Astrocyte (in vitro differentiated cells and primary cell): ENCODE data around the gene RALGPS2. TPM values are rescaled to one million over a fixed set of nuclear protein-coding genes. Genes with fewer than 3 reads are reported as not detected.

Experiments used
- DNase-seq: peaks from one replicate; pipeline ENCODE4 v3.0.0-alpha.2; 2010; ENCODE audit warnings: low read depth
- FAIRE-seq: peaks from 2 replicates; lab custom pipeline; 2011; peaks lifted over from hg19 to GRCh38; lab: Jason Lieb, UNC
- H2AFZ ChIP-seq: 2 replicates; pipeline ENCODE4 v1.6.0; 2012; ENCODE audit warnings: low read depth, low read length, inconsistent platforms
- H3K27ac ChIP-seq: 2 replicates; pipeline ENCODE4 v1.5.1; 2011; ENCODE audit warnings: low read depth, low read length, inconsistent platforms
- H3K27me3 ChIP-seq: 2 replicates; pipeline ENCODE4 v1.6.0; 2011; ENCODE audit warnings: low read length, inconsistent platforms; ENCODE audit not compliant: insufficient read depth
- H3K36me3 ChIP-seq: 2 replicates; pipeline ENCODE4 v1.5.1; 2011; ENCODE audit warnings: low read length, inconsistent platforms; ENCODE audit not compliant: insufficient read depth
- H3K4me1 ChIP-seq: 2 replicates; pipeline ENCODE4 v1.5.1; 2011; ENCODE audit warnings: low read length, inconsistent platforms; ENCODE audit not compliant: insufficient read depth
- H3K4me2 ChIP-seq: 2 replicates; pipeline ENCODE4 v1.6.0; 2012; ENCODE audit warnings: low read length, inconsistent platforms
- H3K4me3 ChIP-seq: 2 replicates; pipeline ENCODE4 v1.5.1; 2011; ENCODE audit warnings: low read depth, mild to moderate bottlenecking, low read length, inconsistent platforms; ENCODE audit not compliant: insufficient read depth
- H3K79me2 ChIP-seq: 2 replicates; pipeline ENCODE4 v1.6.0; 2012; ENCODE audit warnings: mild to moderate bottlenecking, low read length, inconsistent platforms; ENCODE audit not compliant: insufficient read depth
- H3K9ac ChIP-seq: 2 replicates; pipeline ENCODE4 v1.6.0; 2012; ENCODE audit warnings: mild to moderate bottlenecking, low read length, inconsistent platforms
- H3K9me3 ChIP-seq: 2 replicates; pipeline ENCODE4 v1.5.1; 2012; ENCODE audit warnings: low read depth, mild to moderate bottlenecking, low read length, inconsistent platforms; ENCODE audit not compliant: insufficient read depth
- H4K20me1 ChIP-seq: 2 replicates; pipeline ENCODE4 v1.6.0; 2012; ENCODE audit warnings: low read length, inconsistent platforms; ENCODE audit not compliant: insufficient read depth
- H3K27ac Mint-ChIP-seq: one replicate; pipeline ENCODE4 v1.8.0; 2021; ENCODE audit warnings: mild to moderate bottlenecking, mixed read lengths; ENCODE audit not compliant: unreplicated experiment
- H3K27me3 Mint-ChIP-seq: one replicate; pipeline ENCODE4 v1.8.0; 2021; ENCODE audit warnings: low read depth, mixed read lengths; ENCODE audit not compliant: unreplicated experiment
- H3K36me3 Mint-ChIP-seq: one replicate; pipeline ENCODE4 v1.8.0; 2021; ENCODE audit warnings: low read depth, mixed read lengths; ENCODE audit not compliant: unreplicated experiment
- H3K4me1 Mint-ChIP-seq: one replicate; pipeline ENCODE4 v1.8.0; 2021; ENCODE audit warnings: low read depth, mixed read lengths; ENCODE audit not compliant: unreplicated experiment
- H3K4me3 Mint-ChIP-seq: one replicate; pipeline ENCODE4 v1.8.0; 2021; ENCODE audit warnings: mild to moderate bottlenecking, moderate library complexity, mixed read lengths; ENCODE audit not compliant: unreplicated experiment
- H3K9me3 Mint-ChIP-seq: one replicate; pipeline ENCODE4 v1.8.0; 2021; ENCODE audit warnings: mild to moderate bottlenecking, mixed read lengths; ENCODE audit not compliant: unreplicated experiment
- EZH2 ChIP-seq: IDR thresholded peaks from 2 replicates; pipeline ENCODE4 v1.6.1; 2012; ENCODE audit warnings: mild to moderate bottlenecking, low read length, inconsistent platforms; ENCODE audit not compliant: insufficient read depth
- total RNA-seq: library from RNA; stranded (reverse); gene quantifications from 2 replicates; pipeline ENCODE4 v1.2.1, GENCODE V29; 2021
- TF ChIP-seq, protein P1 (sequence below): IDR thresholded peaks from 2 replicates; pipeline ENCODE4 v1.5.1; 2011; ENCODE audit warnings: low read depth, mild to moderate bottlenecking, inconsistent platforms, low read length, moderate library complexity; ENCODE audit not compliant: insufficient read depth

The RALGPS2 gene
- total RNA-seq, 1 donor from 2014 or later: 33.6 TPM

DNA sequence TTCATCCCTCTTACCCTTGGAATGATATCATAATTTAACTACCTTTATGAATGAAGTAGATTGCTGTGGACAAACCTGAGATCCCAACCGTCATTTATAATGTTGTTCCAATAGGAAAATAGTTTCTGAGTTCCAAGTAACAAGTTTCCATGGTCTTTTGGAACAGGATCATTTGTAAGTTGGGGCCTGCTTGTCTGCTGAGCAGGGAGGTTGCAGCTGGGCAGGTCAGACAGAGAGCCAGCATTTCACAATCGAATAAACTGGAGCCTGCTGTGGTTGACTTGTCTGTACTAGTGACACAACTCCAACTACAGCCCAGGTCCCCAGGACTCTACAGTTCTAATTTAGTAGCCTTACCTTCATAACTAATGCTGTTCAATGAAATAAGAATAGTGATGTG is 18.6 kb upstream of the RALGPS2 start:
- peak; percentile 67 for DNase-seq
- no peak overlapping the region for H3K27ac Mint-ChIP-seq
- Histone ChIP-seq H3K27ac (no peak overlapping the region), H3K4me3 (no peak overlapping the region), H3K9me3 (no peaks in the 10 kb centered on the region), H3K79me2 (no peaks in the 10 kb centered on the region), H3K4me1 (no peaks in the 10 kb centered on the region), H3K27me3 (no peaks in the 10 kb centered on the region), H2AFZ (no peak overlapping the region), H3K4me2 (no peak overlapping the region), H3K36me3 (no peaks in the 10 kb centered on the region), H4K20me1 (no peaks in the 10 kb centered on the region), H3K9ac (no peak overlapping the region)
- no peak for FAIRE-seq
- H3K9me3 Mint-ChIP-seq: no peaks in the 10 kb centered on the region
- no peaks in the 10 kb centered on the region for H3K4me1 Mint-ChIP-seq
- H3K27me3 Mint-ChIP-seq: peaks cover 6% of the 10 kb centered on the region
- H3K4me3 Mint-ChIP-seq: no peak overlapping the region
- no peaks in the 10 kb centered on the region for H3K36me3 Mint-ChIP-seq
- TF ChIP-seq, protein P1, sequence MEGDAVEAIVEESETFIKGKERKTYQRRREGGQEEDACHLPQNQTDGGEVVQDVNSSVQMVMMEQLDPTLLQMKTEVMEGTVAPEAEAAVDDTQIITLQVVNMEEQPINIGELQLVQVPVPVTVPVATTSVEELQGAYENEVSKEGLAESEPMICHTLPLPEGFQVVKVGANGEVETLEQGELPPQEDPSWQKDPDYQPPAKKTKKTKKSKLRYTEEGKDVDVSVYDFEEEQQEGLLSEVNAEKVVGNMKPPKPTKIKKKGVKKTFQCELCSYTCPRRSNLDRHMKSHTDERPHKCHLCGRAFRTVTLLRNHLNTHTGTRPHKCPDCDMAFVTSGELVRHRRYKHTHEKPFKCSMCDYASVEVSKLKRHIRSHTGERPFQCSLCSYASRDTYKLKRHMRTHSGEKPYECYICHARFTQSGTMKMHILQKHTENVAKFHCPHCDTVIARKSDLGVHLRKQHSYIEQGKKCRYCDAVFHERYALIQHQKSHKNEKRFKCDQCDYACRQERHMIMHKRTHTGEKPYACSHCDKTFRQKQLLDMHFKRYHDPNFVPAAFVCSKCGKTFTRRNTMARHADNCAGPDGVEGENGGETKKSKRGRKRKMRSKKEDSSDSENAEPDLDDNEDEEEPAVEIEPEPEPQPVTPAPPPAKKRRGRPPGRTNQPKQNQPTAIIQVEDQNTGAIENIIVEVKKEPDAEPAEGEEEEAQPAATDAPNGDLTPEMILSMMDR: no peak
- TF ChIP-seq EZH2: no peak

DNA sequence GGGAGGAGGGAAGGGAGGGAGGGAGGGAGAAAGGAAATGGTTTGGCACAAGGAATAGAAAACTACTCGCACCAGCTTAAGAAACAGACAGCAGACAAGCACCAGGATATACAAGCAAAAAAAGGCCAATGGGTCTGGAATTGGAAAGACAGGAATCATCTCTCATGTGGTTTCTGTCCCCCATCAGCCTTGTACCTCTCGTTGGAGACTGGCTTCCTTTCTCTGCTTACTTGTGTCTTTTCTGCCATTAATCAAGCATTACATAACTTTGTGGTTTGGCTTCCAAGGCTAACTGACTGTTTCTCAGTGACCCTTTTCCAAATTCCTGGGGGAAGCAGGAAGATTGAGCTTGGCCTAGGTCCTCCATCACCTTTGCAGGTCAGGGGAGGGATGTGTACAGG is 11.8 kb upstream of the RALGPS2 start:
- Histone ChIP-seq H3K4me2 (no peak overlapping the region), H3K79me2 (no peaks in the 10 kb centered on the region), H3K4me3 (no peak overlapping the region), H4K20me1 (no peaks in the 10 kb centered on the region), H3K4me1 (no peaks in the 10 kb centered on the region), H2AFZ (no peak overlapping the region), H3K36me3 (no peaks in the 10 kb centered on the region), H3K9me3 (no peaks in the 10 kb centered on the region), H3K27ac (no peak overlapping the region), H3K27me3 (no peaks in the 10 kb centered on the region), H3K9ac (no peak overlapping the region)
- no peak for FAIRE-seq
- H3K4me1 Mint-ChIP-seq: peaks cover 10% of the 10 kb centered on the region
- no peaks in the 10 kb centered on the region for H3K36me3 Mint-ChIP-seq
- no peaks in the 10 kb centered on the region for H3K9me3 Mint-ChIP-seq
- H3K27me3 Mint-ChIP-seq: no peaks in the 10 kb centered on the region
- no peak overlapping the region for H3K27ac Mint-ChIP-seq
- DNase-seq: peak; percentile 75
- no peak for TF ChIP-seq EZH2
- TF ChIP-seq, protein P1: no peak
- no peak overlapping the region for H3K4me3 Mint-ChIP-seq

DNA sequence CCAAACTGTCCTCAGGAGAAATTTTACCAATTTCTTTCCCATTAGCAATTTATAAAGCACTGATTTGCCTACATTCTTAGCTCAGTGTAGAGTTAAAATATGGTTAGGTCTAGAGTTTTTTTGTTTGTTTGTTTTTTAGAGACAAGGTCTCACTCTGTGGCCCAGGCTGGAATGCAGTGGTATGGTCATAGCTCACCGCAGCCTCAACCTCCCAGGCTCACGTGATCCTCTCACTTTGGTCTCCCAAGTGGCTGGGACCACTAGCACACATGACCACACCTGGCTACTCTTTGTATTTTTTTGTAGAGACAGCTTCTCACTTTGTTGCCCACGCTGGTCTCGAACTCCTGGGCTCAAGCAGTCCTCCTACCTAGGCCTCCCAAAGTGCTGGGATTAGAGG is 10.6 kb upstream of the RALGPS2 start:
- peaks cover 10% of the 10 kb centered on the region for H3K4me1 Mint-ChIP-seq
- Histone ChIP-seq H3K27me3 (no peaks in the 10 kb centered on the region), H2AFZ (no peak overlapping the region), H3K36me3 (no peaks in the 10 kb centered on the region), H4K20me1 (no peaks in the 10 kb centered on the region), H3K27ac (no peak overlapping the region), H3K4me3 (no peak overlapping the region), H3K4me1 (no peaks in the 10 kb centered on the region), H3K79me2 (no peaks in the 10 kb centered on the region), H3K9me3 (no peaks in the 10 kb centered on the region), H3K4me2 (no peak overlapping the region), H3K9ac (no peak overlapping the region)
- no peaks in the 10 kb centered on the region for H3K27me3 Mint-ChIP-seq
- no peaks in the 10 kb centered on the region for H3K9me3 Mint-ChIP-seq
- no peak overlapping the region for H3K4me3 Mint-ChIP-seq
- no peak overlapping the region for H3K27ac Mint-ChIP-seq
- no peak for DNase-seq
- FAIRE-seq: no peak
- no peaks in the 10 kb centered on the region for H3K36me3 Mint-ChIP-seq
- TF ChIP-seq, protein P1: no peak
- TF ChIP-seq EZH2: no peak
